ENCODE measurements around the gene FOXK1.
"Not testable (repeated sequence)": the region's sequence is repeated elsewhere in the genome, so short reads cannot be mapped to it uniquely, and the experiment has no call there.

The FOXK1 gene

GRCh38 chr7:4681886-4682620 lies at the start of gene FOXK1:
Gene FOXK1, plus strand, starts transcription at chr7:4682295. Its CDS starts 14 bp downstream, at chr7:4682309.
- DNase-seq (ENCODE audit: low read depth in 2 of 2), result peak; percentile 60 to 61

GRCh38 chr7:4633012-4633411 lies 49.1 kb upstream of the FOXK1 start:
- DNase-seq (ENCODE audit: low read depth in 2 of 2), result no peak

GRCh38 chr7:4634166-4634565 lies 47.9 kb upstream of the FOXK1 start:
- DNase-seq (ENCODE audit: low read depth in 2 of 2), result no peak

- no peak for DNase-seq (ENCODE audit: low read depth in 2 of 2)
Measured at GRCh38 chr7:4638781-4639575, 43.1 kb upstream of the FOXK1 start.

GRCh38 chr7:4641091-4641666 lies 40.9 kb upstream of the FOXK1 start:
- no peak for DNase-seq (ENCODE audit: low read depth in 2 of 2)

GRCh38 chr7:4641667-4642467 lies 40.2 kb upstream of the FOXK1 start:
- DNase-seq (ENCODE audit: low read depth in 2 of 2), result peak; percentile 89 to 92

GRCh38 chr7:4642468-4643203 lies 39.5 kb upstream of the FOXK1 start:
- no peak for DNase-seq (ENCODE audit: low read depth in 2 of 2)

GRCh38 chr7:4643204-4643471 lies 39.0 kb upstream of the FOXK1 start:
- not testable (repeated sequence) for DNase-seq (ENCODE audit: low read depth in 2 of 2)

GRCh38 chr7:4645246-4645645 lies 36.8 kb upstream of the FOXK1 start:
- no peak for DNase-seq (ENCODE audit: low read depth in 2 of 2)

- DNase-seq (ENCODE audit: low read depth in 2 of 2), result no peak
Measured at GRCh38 chr7:4648111-4648510, 34.0 kb upstream of the FOXK1 start.

GRCh38 chr7:4650433-4651047 lies 31.6 kb upstream of the FOXK1 start:
- DNase-seq (ENCODE audit: low read depth in 2 of 2), result no peak

GRCh38 chr7:4653771-4654170 lies 28.3 kb upstream of the FOXK1 start:
- no peak for DNase-seq (ENCODE audit: low read depth in 2 of 2)

- DNase-seq (ENCODE audit: low read depth in 2 of 2), result no peak
Measured at GRCh38 chr7:4655311-4655710, 26.8 kb upstream of the FOXK1 start.

- no peak for DNase-seq (ENCODE audit: low read depth in 2 of 2)
Measured at GRCh38 chr7:4655896-4656295, 26.2 kb upstream of the FOXK1 start.

- DNase-seq (ENCODE audit: low read depth in 2 of 2), result no peak
Measured at GRCh38 chr7:4657640-4658417, 24.3 kb upstream of the FOXK1 start.

- DNase-seq (ENCODE audit: low read depth in 2 of 2), result no peak
Measured at GRCh38 chr7:4659551-4660286, 22.4 kb upstream of the FOXK1 start.

GRCh38 chr7:4661871-4662270 lies 20.2 kb upstream of the FOXK1 start:
- DNase-seq (ENCODE audit: low read depth in 2 of 2), result no peak

- no peak for DNase-seq (ENCODE audit: low read depth in 2 of 2)
Measured at GRCh38 chr7:4663239-4664018, 18.7 kb upstream of the FOXK1 start.

GRCh38 chr7:4665661-4666060 lies 16.4 kb upstream of the FOXK1 start:
- DNase-seq (ENCODE audit: low read depth in 2 of 2), result no peak

All from stimulated activated CD8-positive, alpha-beta memory T cell treated with anti-CD3 and anti-CD28 coated beads, Interleukin-7, amount 100 ng/mL, for 1 hour (primary cell).